ENCODE measurements around the gene MRPS25. TPM values are rescaled to one million over a fixed set of nuclear protein-coding genes. Genes with fewer than 3 reads are reported as not detected.

Gene MRPS25
- total RNA-seq, 4 donors from 2014 or later, result 47.5 to 209 (median 117) TPM

DNA sequence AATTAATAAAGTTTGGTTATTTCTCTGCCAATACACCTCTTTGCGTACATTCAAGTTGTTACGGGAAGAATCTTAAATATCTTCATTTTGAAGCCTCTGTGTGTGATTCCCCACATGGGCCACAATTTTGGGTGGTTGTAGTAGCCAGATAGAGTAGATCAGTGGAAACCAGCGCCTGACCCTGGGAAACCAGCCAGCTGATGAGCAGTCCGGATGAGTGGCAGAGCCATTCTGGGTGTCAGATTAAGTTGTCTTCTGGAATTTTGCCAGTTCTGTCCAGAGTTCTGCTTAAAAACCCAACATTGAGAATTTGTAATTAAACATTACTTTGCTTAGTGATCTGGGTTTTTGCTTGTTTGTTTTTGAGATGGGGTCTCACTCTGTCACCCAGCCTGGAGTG lies 49.7 kb downstream of the MRPS25 start:
- 87 to 100% methylated on average over 1 to 4 of the region's 4 CpGs for WGBS, 2 donors (ENCODE audit: low coverage in 1 of 2)
- Histone ChIP-seq H3K27me3 (no peaks in the 10 kb centered on the region), H3K36me3 (peaks cover 0 to 49% (median 21%) of the 10 kb centered on the region in 4 donors), H3K4me1 (no peaks in the 10 kb centered on the region), H3K9me3 (no peaks in the 10 kb centered on the region), H3K4me3 (no peak overlapping the region), H3K27ac (no peak overlapping the region)
- in situ Hi-C loops (cut with MboI; ENCODE audit: low pct_ligation_motif_present in 1 of 4, low pct_unique_long_range_greater_than_20kb in 1 of 4, low sequenced_read_pairs in 3 of 4) (no loop called here), intact Hi-C loops (cut with DNase I; ENCODE audit: low total_unique reads) (no loop called here)
- DNase-seq, result no peak
- TF ChIP-seq, protein P1, sequence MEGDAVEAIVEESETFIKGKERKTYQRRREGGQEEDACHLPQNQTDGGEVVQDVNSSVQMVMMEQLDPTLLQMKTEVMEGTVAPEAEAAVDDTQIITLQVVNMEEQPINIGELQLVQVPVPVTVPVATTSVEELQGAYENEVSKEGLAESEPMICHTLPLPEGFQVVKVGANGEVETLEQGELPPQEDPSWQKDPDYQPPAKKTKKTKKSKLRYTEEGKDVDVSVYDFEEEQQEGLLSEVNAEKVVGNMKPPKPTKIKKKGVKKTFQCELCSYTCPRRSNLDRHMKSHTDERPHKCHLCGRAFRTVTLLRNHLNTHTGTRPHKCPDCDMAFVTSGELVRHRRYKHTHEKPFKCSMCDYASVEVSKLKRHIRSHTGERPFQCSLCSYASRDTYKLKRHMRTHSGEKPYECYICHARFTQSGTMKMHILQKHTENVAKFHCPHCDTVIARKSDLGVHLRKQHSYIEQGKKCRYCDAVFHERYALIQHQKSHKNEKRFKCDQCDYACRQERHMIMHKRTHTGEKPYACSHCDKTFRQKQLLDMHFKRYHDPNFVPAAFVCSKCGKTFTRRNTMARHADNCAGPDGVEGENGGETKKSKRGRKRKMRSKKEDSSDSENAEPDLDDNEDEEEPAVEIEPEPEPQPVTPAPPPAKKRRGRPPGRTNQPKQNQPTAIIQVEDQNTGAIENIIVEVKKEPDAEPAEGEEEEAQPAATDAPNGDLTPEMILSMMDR (IDR thresholded peaks at IDR 0.05), result no peak
- TF ChIP-seq POLR2AphosphoS5 (IDR thresholded peaks at IDR 0.05) (no peak), POLR2A (IDR thresholded peaks at IDR 0.05) (no peak), EP300 (IDR thresholded peaks at IDR 0.05; ENCODE audit: low read depth) (no peak)

GRCh38 chr3:15014606-15015328 lies 50.3 kb downstream of the MRPS25 start:
- Histone ChIP-seq H3K9me3 (no peaks in the 10 kb centered on the region), H3K4me1 (no peaks in the 10 kb centered on the region), H3K4me3 (no peak overlapping the region), H3K27me3 (no peaks in the 10 kb centered on the region), H3K27ac (no peak overlapping the region), H3K36me3 (peaks cover 0 to 43% (median 21%) of the 10 kb centered on the region in 4 donors)
- in situ Hi-C loops (cut with MboI; ENCODE audit: low pct_ligation_motif_present in 1 of 4, low pct_unique_long_range_greater_than_20kb in 1 of 4, low sequenced_read_pairs in 3 of 4) (no loop called here), intact Hi-C loops (cut with DNase I; ENCODE audit: low total_unique reads) (no loop called here)
- 90 to 97% methylated on average over 3 of the region's 3 CpGs for WGBS, 2 donors (ENCODE audit: low coverage in 1 of 2)
- TF ChIP-seq, protein P1 (IDR thresholded peaks at IDR 0.05), result no peak
- TF ChIP-seq EP300 (IDR thresholded peaks at IDR 0.05; ENCODE audit: low read depth), result no peak
- TF ChIP-seq POLR2AphosphoS5 (IDR thresholded peaks at IDR 0.05), result no peak
- no peak for TF ChIP-seq POLR2A (IDR thresholded peaks at IDR 0.05)
- no peak for DNase-seq

GRCh38 chr3:15011174-15011573 lies 53.9 kb downstream of the MRPS25 start:
- DNase-seq, result no peak
- Histone ChIP-seq H3K9me3 (no peaks in the 10 kb centered on the region), H3K27me3 (no peaks in the 10 kb centered on the region), H3K36me3 (peaks cover 0 to 27% (median 13%) of the 10 kb centered on the region in 4 donors), H3K27ac (no peak overlapping the region), H3K4me1 (no peaks in the 10 kb centered on the region), H3K4me3 (no peak overlapping the region)
- TF ChIP-seq EP300 (IDR thresholded peaks at IDR 0.05; ENCODE audit: low read depth) (no peak), POLR2A (IDR thresholded peaks at IDR 0.05) (no peak), POLR2AphosphoS5 (IDR thresholded peaks at IDR 0.05) (no peak)
- TF ChIP-seq, protein P1 (IDR thresholded peaks at IDR 0.05), result no peak
- intact Hi-C loops (cut with DNase I; ENCODE audit: low total_unique reads) (no loop called here), in situ Hi-C loops (cut with MboI; ENCODE audit: low pct_ligation_motif_present in 1 of 4, low pct_unique_long_range_greater_than_20kb in 1 of 4, low sequenced_read_pairs in 3 of 4) (no loop called here)
- WGBS, 2 donors (ENCODE audit: low coverage in 1 of 2), result 95% methylated on average over 5 of the region's 5 CpGs; no CpG with 5 or more reads in 1 of the 2 donors

GRCh38 chr3:15010664-15011063 lies 54.5 kb downstream of the MRPS25 start:
- WGBS, 2 donors (ENCODE audit: low coverage in 1 of 2), result 96 to 100% methylated on average over 1 of the region's 1 CpG
- DNase-seq, result no peak
- no peak overlapping the region for H3K4me3 ChIP-seq
- in situ Hi-C loops (cut with MboI; ENCODE audit: low pct_ligation_motif_present in 1 of 4, low pct_unique_long_range_greater_than_20kb in 1 of 4, low sequenced_read_pairs in 3 of 4), result no loop called here
- H3K4me1 ChIP-seq, result no peaks in the 10 kb centered on the region
- intact Hi-C loops (cut with DNase I; ENCODE audit: low total_unique reads), result no loop called here
- peaks cover 0 to 30% (median 11%) of the 10 kb centered on the region in 4 donors for H3K36me3 ChIP-seq
- no peaks in the 10 kb centered on the region for H3K9me3 ChIP-seq
- H3K27ac ChIP-seq, result no peak overlapping the region
- H3K27me3 ChIP-seq, result no peaks in the 10 kb centered on the region
- TF ChIP-seq, protein P1 (IDR thresholded peaks at IDR 0.05), result no peak
- TF ChIP-seq POLR2AphosphoS5 (IDR thresholded peaks at IDR 0.05) (no peak), EP300 (IDR thresholded peaks at IDR 0.05; ENCODE audit: low read depth) (no peak), POLR2A (IDR thresholded peaks at IDR 0.05) (no peak)
